Measurements from ENCODE around the gene RIN3. TPM values are rescaled to one million over a fixed set of nuclear protein-coding genes. Genes with fewer than 3 reads are reported as not detected.
A peak's percentile ranks its signal among the peaks of the same experiment; 100 is the strongest.

Gene RIN3
- total and polyA plus RNA-seq, 2 of the 4 experiments (the other 2 are of a cell fraction), result 2.5 to 11.1 TPM

GRCh38 chr14:92627707-92628215 lies 114.2 kb downstream of the RIN3 start:
- no peak overlapping the region for H3K9ac ChIP-seq (ENCODE audit: low read depth, low read length)
- ATAC-seq (ENCODE audit: low read depth) (no peak), DNase-seq (no peak)
- H3K79me1 ChIP-seq (ENCODE audit: low read depth in 1 of 2, low read length in 2 of 2), result peaks cover 20 to 50% of the 10 kb centered on the region in 2 experiments
- dilution Hi-C loops (cut with HindIII; ENCODE audit: low sequenced_read_pairs, unreplicated experiment) (no loop called here), in situ Hi-C loops (cut with MboI; ENCODE audit: low sequenced_read_pairs) (no loop called here), intact Hi-C loops (cut with micrococcal nuclease) (no loop called here)
- H3K56ac ChIP-seq (ENCODE audit: extremely low read depth, insufficient read depth, low read length), result no peak overlapping the region
- no peak overlapping the region for H3K23ac ChIP-seq (ENCODE audit: low read depth, low read length)
- no peak overlapping the region for H3K4me2 ChIP-seq (ENCODE audit: low read depth, low read length)
- H3K9me3 ChIP-seq (ENCODE audit: control insufficient read depth, insufficient read depth, low read length), result peaks cover 16% of the 10 kb centered on the region
- no peak overlapping the region for H3K4ac ChIP-seq (ENCODE audit: low read depth, low read length)
- no peak overlapping the region for H2BK5ac ChIP-seq (ENCODE audit: low read depth, low read length, poor library complexity, severe bottlenecking)
- H3K27me3 ChIP-seq (ENCODE audit: control insufficient read depth, insufficient read depth, low read length), result no peaks in the 10 kb centered on the region
- H2BK15ac ChIP-seq (ENCODE audit: low read depth, low read length), result 0 out of 3 replicates have a peak overlapping the region, but pooled peaks have one; percentile 74
- H4K5ac ChIP-seq (ENCODE audit: low read depth, low read length), result no peak overlapping the region
- H3K27ac ChIP-seq (ENCODE audit: insufficient read depth, low read length), result no peak overlapping the region
- no peak overlapping the region for H3K18ac ChIP-seq (ENCODE audit: low read depth, low read length)
- no peak overlapping the region for H2BK20ac ChIP-seq (ENCODE audit: low read depth, low read length)
- CTCF ChIA-PET, result no interaction called here
- H2BK120ac ChIP-seq (ENCODE audit: low read depth, low read length), result no peak overlapping the region
- TF ChIP-seq, protein P1, sequence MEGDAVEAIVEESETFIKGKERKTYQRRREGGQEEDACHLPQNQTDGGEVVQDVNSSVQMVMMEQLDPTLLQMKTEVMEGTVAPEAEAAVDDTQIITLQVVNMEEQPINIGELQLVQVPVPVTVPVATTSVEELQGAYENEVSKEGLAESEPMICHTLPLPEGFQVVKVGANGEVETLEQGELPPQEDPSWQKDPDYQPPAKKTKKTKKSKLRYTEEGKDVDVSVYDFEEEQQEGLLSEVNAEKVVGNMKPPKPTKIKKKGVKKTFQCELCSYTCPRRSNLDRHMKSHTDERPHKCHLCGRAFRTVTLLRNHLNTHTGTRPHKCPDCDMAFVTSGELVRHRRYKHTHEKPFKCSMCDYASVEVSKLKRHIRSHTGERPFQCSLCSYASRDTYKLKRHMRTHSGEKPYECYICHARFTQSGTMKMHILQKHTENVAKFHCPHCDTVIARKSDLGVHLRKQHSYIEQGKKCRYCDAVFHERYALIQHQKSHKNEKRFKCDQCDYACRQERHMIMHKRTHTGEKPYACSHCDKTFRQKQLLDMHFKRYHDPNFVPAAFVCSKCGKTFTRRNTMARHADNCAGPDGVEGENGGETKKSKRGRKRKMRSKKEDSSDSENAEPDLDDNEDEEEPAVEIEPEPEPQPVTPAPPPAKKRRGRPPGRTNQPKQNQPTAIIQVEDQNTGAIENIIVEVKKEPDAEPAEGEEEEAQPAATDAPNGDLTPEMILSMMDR (conservative IDR thresholded peaks at IDR 0.05; ENCODE audit: low read depth, low read length), result no peak
- TF ChIP-seq FOS (IDR thresholded peaks at IDR 0.05; ENCODE audit: low read depth, low read length) (no peak), USF2 (IDR thresholded peaks at IDR 0.05; ENCODE audit: low read depth, low read length) (no peak), MAZ (IDR thresholded peaks at IDR 0.05; ENCODE audit: borderline replicate concordance, low read depth, low read length) (no peak), RCOR1 (IDR thresholded peaks at IDR 0.05; ENCODE audit: insufficient replicate concordance, low read length) (no peak), CEBPB (IDR thresholded peaks at IDR 0.05; ENCODE audit: low read depth, low read length) (no peak), CHD1 (IDR thresholded peaks at IDR 0.05; ENCODE audit: low read depth, low read length) (no peak), RAD21 (IDR thresholded peaks at IDR 0.05; ENCODE audit: low read length) (no peak), MXI1 (IDR thresholded peaks at IDR 0.05; ENCODE audit: borderline replicate concordance, low read depth, low read length) (no peak), BHLHE40 (IDR thresholded peaks at IDR 0.05; ENCODE audit: low read depth, low read length) (no peak), MAFK (IDR thresholded peaks at IDR 0.05; ENCODE audit: low read depth, low read length) (no peak), NFE2L2 (IDR thresholded peaks at IDR 0.05; ENCODE audit: low read depth, low read length) (no peak), RFX5 (IDR thresholded peaks at IDR 0.05; ENCODE audit: low read depth, low read length) (no peak), SMC3 (IDR thresholded peaks at IDR 0.05; ENCODE audit: low read depth, low read length) (no peak)
- TF ChIP-seq, protein P2, sequence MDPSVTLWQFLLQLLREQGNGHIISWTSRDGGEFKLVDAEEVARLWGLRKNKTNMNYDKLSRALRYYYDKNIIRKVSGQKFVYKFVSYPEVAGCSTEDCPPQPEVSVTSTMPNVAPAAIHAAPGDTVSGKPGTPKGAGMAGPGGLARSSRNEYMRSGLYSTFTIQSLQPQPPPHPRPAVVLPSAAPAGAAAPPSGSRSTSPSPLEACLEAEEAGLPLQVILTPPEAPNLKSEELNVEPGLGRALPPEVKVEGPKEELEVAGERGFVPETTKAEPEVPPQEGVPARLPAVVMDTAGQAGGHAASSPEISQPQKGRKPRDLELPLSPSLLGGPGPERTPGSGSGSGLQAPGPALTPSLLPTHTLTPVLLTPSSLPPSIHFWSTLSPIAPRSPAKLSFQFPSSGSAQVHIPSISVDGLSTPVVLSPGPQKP (IDR thresholded peaks at IDR 0.05; ENCODE audit: borderline replicate concordance, low read depth, low read length), result no peak
- 100% methylated on average over 1 of the region's 7 CpGs; no CpG with 5 or more reads in 1 of the 2 experiments for WGBS, 2 experiments (ENCODE audit: extremely low coverage in 2 of 2, insufficient read length in 1 of 2)
- no peak overlapping the region for H4K8ac ChIP-seq (ENCODE audit: low read depth in 2 of 2, low read length in 2 of 2)
- H4K91ac ChIP-seq (ENCODE audit: insufficient read depth, low read depth, low read length), result no peak overlapping the region
- H2AFZ ChIP-seq (replicated peaks; ENCODE audit: low read length, poor library complexity), result no peak overlapping the region
- H3K14ac ChIP-seq (replicated peaks; ENCODE audit: low read depth, low read length), result no peak overlapping the region
- no peak overlapping the region for H2AK5ac ChIP-seq (ENCODE audit: low read depth, low read length)
- H4K20me1 ChIP-seq (ENCODE audit: insufficient read depth, low read length), result no peaks in the 10 kb centered on the region
- peaks cover 13% of the 10 kb centered on the region for H3K4me1 ChIP-seq (ENCODE audit: control insufficient read depth, insufficient read depth, low read length)
- H3K36me3 ChIP-seq (ENCODE audit: control insufficient read depth, insufficient read depth, low read length), result peaks cover 8% of the 10 kb centered on the region; the same call in 1 of the 2 replicates
- peaks cover 8% of the 10 kb centered on the region for H3K9me1 ChIP-seq (ENCODE audit: insufficient read depth, low read length)
- no peak overlapping the region for H2AK9ac ChIP-seq (replicated peaks; ENCODE audit: low read depth, low read length, poor library complexity)
- no peak overlapping the region for H3K4me3 ChIP-seq (ENCODE audit: insufficient read depth, low read depth, low read length)
- BruUV-seq (replicated peaks), result no TSS peak
- POLR2A ChIA-PET (ENCODE audit: unreplicated experiment), result no interaction called here
